ENCODE data around the gene PHLDB2. TPM values are rescaled to one million over a fixed set of nuclear protein-coding genes. Genes with fewer than 3 reads are reported as not detected.

PHLDB2 gene
- total RNA-seq, 1 experiment from 2014 or later, result 13.2 TPM

- Histone ChIP-seq H2AFZ (ENCODE audit: low read length) (no peak overlapping the region), H3K23me2 (ENCODE audit: insufficient read length, low read depth, low read length, poor library complexity, severe bottlenecking) (no peaks in the 10 kb centered on the region), H2AK5ac (ENCODE audit: insufficient read length, low read length) (no peak overlapping the region), H3K14ac (ENCODE audit: insufficient read depth, low read length) (no peak overlapping the region), H2BK15ac (ENCODE audit: low read depth, low read length) (no peak overlapping the region), H3K4me2 (ENCODE audit: insufficient read depth, insufficient read length, low read length) (no peak overlapping the region), H3K79me2 (ENCODE audit: insufficient read depth, low read length) (no peaks in the 10 kb centered on the region), H2BK20ac (ENCODE audit: low read depth, low read length, poor library complexity, severe bottlenecking) (no peak overlapping the region), H3K9ac (ENCODE audit: extremely low read depth, insufficient read length, low read length) (no peak overlapping the region), H4K20me1 (ENCODE audit: control insufficient read depth, insufficient read depth, insufficient read length) (no peaks in the 10 kb centered on the region), H2BK12ac (ENCODE audit: insufficient read length, low read depth, low read length) (no peak overlapping the region), H3K4me1 (ENCODE audit: insufficient read depth, low read length) (no peaks in the 10 kb centered on the region), H4K8ac (replicated peaks; ENCODE audit: insufficient read length, low read depth, low read length) (no peak overlapping the region), H3K56ac (ENCODE audit: insufficient read length, low read depth, low read length) (no peak overlapping the region), H3K27me3 (ENCODE audit: insufficient read depth, low read length) (no peaks in the 10 kb centered on the region), H3K18ac (ENCODE audit: insufficient read length, low read depth, low read length) (no peak overlapping the region), H2BK5ac (ENCODE audit: insufficient read length, low read length) (no peak overlapping the region), H3K27ac (ENCODE audit: insufficient read length, low read depth, low read length) (no peak overlapping the region), H4K5ac (ENCODE audit: insufficient read length, low read depth, low read length) (no peak overlapping the region), H3K4ac (ENCODE audit: low read depth, low read length) (no peak overlapping the region), H3K23ac (ENCODE audit: insufficient read length, low read depth, low read length) (no peak overlapping the region), H3K9me3 (ENCODE audit: control insufficient read depth, low read depth, low read length) (no peaks in the 10 kb centered on the region), H3T11ph (ENCODE audit: low read length) (no peak overlapping the region), H2BK120ac (ENCODE audit: low read depth, low read length, poor library complexity, severe bottlenecking) (no peak overlapping the region), H3K79me1 (ENCODE audit: insufficient read depth, low read depth, low read length, poor library complexity, severe bottlenecking) (no peaks in the 10 kb centered on the region), H4K91ac (ENCODE audit: insufficient read length, low read depth, low read length) (no peak overlapping the region)
- Mint-ChIP-seq H3K27me3 (ENCODE audit: low read depth) (no peaks in the 10 kb centered on the region), H3K27ac (no peak overlapping the region), H3K4me3 (no peak overlapping the region), H3K36me3 (ENCODE audit: insufficient read depth in 1 of 3, low read depth in 3 of 3) (no peaks in the 10 kb centered on the region), H3K4me1 (no peaks in the 10 kb centered on the region), H3K9me3 (no peaks in the 10 kb centered on the region)
- TF ChIP-seq CTCF (conservative IDR thresholded peaks at IDR 0.05), result no peak
- no CpG with 5 or more reads among the region's 1 CpG for WGBS (ENCODE audit: extremely low coverage, insufficient read length, low lambda C conversion rate)
- DNase-seq, result no peak
These were observed 88.2 kb downstream of the PHLDB2 start for GRCh38 chr3:111947231-111947630.

Measured in H9 (cell line).